ENCODE results near the gene STRIP2.

- no peak for TF ChIP-seq POLR2A (IDR thresholded peaks at IDR 0.05)
- no peak for TF ChIP-seq CTCF (IDR thresholded peaks at IDR 0.05 in 4 of 5, conservative IDR thresholded peaks at IDR 0.05 in 1 of 5)
These were observed 46.7 kb upstream of the STRIP2 start for GRCh38 chr7:129387537-129387936.

Measured in gastrocnemius medialis (tissue), 4 donors.